HG02840 (cell line): ENCODE results near the gene LSM14B.

Experiments used
- ATAC-seq: cut with Tn5 transposase; IDR thresholded peaks from one replicate; pipeline ENCODE4 v1.9.1; 2021; ENCODE audit warnings: mild to moderate bottlenecking, moderate library complexity, moderate number of reproducible peaks; ENCODE audit not compliant: unreplicated experiment, low FRiP score

Gene LSM14B

GRCh38 chr20:62178316-62179161 lies 56.3 kb downstream of the LSM14B start:
- ATAC-seq, result no peak

- no peak for ATAC-seq
Measured at GRCh38 chr20:62179162-62179504, 56.9 kb downstream of the LSM14B start.

- no peak for ATAC-seq
Measured at GRCh38 chr20:62181808-62182207, 59.5 kb downstream of the LSM14B start.

DNA sequence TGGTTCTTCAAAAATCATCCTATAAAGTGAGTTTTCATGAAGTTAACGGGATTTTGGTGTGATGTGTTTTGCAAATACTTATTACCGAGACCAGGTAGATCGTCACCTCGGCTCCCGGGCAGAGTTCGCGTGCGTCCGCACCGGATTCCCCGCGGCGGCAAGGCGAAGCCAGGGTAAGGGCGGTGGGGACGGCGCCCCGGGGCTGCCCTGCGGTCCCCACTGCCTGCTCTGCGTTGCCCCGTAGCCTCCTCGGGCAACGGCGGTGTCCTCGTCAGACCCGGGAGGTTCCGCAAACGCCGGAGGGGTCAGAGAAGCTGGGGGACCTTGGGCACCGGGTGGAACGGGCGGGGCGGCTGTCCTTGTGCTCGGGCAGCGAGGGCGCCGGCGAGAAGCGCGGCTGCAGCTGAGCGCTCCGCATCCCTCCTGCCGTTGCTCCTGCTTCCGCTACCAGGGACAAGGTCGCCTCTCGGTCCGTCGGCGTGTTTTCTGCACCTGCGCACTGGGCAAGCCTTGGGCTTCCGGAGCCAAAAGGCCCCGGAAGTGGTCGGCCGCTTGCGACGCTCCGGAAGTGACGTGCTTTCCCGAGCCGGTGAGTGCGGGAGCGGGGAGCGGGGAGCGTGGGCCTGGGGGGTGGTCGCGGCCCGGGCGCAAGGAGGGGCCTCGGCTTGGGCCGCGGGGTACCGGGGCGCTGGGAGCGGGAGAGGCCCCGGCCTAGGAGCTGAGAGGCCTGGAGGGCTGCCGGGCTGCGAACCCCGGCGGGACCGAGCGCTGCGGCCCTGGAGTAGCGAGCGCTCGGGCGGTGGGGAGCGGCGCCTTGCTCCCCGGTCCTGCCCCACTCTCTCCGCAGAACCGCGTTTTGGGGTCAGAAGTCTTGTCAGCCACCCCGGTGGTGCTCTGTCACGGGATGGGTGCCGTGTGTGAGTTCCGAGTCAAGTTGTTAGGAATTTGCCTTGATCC lies 60.5 kb downstream of the LSM14B start, which contains the start of gene MTG2:
MTG2 (plus strand) TSS at position 560 of the 957 bp plus-strand sequence. CDS start 10,393 bp downstream, outside the sequence.
- ATAC-seq, result peak; percentile 96

- ATAC-seq, result no peak
Measured at GRCh38 chr20:62183426-62184142, 61.3 kb downstream of the LSM14B start.
